Measurements from ENCODE around the gene PCK2. TPM values are rescaled to one million over a fixed set of nuclear protein-coding genes. Genes with fewer than 3 reads are reported as not detected.

Gene PCK2
- total and polyA plus RNA-seq, 2 of the 13 experiments (the other 11 are each of a cell fraction or from before 2014, with no cell fraction given) = 129 to 272 TPM

DNA sequence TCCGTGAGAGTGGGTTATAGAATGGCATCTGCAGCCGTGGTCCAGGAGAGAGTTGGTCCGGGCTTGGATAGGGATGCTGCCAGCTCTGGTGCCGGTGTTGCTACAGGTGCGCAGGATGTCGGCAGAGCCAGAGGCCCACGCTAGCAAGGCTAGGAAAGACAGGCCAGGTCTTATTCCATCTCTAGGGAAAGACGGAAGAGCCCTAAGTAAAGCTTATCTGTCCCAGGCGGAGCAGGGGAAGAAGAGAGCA, 41.4 kb downstream of the PCK2 start (continued):
- TF ChIP-seq, protein P1, sequence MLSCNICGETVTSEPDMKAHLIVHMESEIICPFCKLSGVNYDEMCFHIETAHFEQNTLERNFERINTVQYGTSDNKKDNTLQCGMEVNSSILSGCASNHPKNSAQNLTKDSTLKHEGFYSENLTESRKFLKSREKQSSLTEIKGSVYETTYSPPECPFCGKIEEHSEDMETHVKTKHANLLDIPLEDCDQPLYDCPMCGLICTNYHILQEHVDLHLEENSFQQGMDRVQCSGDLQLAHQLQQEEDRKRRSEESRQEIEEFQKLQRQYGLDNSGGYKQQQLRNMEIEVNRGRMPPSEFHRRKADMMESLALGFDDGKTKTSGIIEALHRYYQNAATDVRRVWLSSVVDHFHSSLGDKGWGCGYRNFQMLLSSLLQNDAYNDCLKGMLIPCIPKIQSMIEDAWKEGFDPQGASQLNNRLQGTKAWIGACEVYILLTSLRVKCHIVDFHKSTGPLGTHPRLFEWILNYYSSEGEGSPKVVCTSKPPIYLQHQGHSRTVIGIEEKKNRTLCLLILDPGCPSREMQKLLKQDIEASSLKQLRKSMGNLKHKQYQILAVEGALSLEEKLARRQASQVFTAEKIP (CRISPR knock-in tag; IDR thresholded peaks at IDR 0.05; ENCODE audit: borderline replicate concordance) = no peak
- TF ChIP-seq SMC3 (IDR thresholded peaks at IDR 0.05; ENCODE audit: low read length) = no peak
- no peak for TF ChIP-seq ZNF331 (CRISPR knock-in tag; IDR thresholded peaks at IDR 0.05)
- no peak for TF ChIP-seq ZFYVE20 (CRISPR knock-in tag; IDR thresholded peaks at IDR 0.05; ENCODE audit: borderline replicate concordance, low read depth)
- TF ChIP-seq, protein P2, sequence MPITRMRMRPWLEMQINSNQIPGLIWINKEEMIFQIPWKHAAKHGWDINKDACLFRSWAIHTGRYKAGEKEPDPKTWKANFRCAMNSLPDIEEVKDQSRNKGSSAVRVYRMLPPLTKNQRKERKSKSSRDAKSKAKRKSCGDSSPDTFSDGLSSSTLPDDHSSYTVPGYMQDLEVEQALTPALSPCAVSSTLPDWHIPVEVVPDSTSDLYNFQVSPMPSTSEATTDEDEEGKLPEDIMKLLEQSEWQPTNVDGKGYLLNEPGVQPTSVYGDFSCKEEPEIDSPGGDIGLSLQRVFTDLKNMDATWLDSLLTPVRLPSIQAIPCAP (CRISPR knock-in tag; IDR thresholded peaks at IDR 0.05; ENCODE audit: low read depth) = no peak
- TF ChIP-seq, protein P3, sequence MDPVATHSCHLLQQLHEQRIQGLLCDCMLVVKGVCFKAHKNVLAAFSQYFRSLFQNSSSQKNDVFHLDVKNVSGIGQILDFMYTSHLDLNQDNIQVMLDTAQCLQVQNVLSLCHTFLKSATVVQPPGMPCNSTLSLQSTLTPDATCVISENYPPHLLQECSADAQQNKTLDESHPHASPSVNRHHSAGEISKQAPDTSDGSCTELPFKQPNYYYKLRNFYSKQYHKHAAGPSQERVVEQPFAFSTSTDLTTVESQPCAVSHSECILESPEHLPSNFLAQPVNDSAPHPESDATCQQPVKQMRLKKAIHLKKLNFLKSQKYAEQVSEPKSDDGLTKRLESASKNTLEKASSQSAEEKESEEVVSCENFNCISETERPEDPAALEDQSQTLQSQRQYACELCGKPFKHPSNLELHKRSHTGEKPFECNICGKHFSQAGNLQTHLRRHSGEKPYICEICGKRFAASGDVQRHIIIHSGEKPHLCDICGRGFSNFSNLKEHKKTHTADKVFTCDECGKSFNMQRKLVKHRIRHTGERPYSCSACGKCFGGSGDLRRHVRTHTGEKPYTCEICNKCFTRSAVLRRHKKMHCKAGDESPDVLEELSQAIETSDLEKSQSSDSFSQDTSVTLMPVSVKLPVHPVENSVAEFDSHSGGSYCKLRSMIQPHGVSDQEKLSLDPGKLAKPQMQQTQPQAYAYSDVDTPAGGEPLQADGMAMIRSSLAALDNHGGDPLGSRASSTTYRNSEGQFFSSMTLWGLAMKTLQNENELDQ (CRISPR knock-in tag; IDR thresholded peaks at IDR 0.05; ENCODE audit: borderline replicate concordance) = no peak
- TF ChIP-seq ZFP36L2 (CRISPR knock-in tag; IDR thresholded peaks at IDR 0.05) = 0 out of 2 replicates have a peak, but pooled peaks have one; percentile 84
- TF ChIP-seq, protein P4, sequence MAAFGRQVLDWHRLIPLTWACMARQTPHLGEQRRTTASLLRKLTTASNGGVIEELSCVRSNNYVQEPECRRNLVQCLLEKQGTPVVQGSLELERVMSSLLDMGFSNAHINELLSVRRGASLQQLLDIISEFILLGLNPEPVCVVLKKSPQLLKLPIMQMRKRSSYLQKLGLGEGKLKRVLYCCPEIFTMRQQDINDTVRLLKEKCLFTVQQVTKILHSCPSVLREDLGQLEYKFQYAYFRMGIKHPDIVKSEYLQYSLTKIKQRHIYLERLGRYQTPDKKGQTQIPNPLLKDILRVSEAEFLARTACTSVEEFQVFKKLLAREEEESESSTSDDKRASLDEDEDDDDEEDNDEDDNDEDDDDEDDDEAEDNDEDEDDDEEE (CRISPR knock-in tag; IDR thresholded peaks at IDR 0.05) = no peak
- peak; percentile 88; the same call in 1 of the 2 replicates for TF ChIP-seq SMAD9 (CRISPR knock-in tag; IDR thresholded peaks at IDR 0.05)
- TF ChIP-seq ZNF556 (CRISPR knock-in tag; IDR thresholded peaks at IDR 0.05; ENCODE audit: borderline replicate concordance) = no peak
- TF ChIP-seq HES4 (CRISPR knock-in tag; IDR thresholded peaks at IDR 0.05; ENCODE audit: borderline replicate concordance) = no peak
- TF ChIP-seq ZNF432 (CRISPR knock-in tag; IDR thresholded peaks at IDR 0.05; ENCODE audit: borderline replicate concordance) = no peak
- TF ChIP-seq, protein P5, sequence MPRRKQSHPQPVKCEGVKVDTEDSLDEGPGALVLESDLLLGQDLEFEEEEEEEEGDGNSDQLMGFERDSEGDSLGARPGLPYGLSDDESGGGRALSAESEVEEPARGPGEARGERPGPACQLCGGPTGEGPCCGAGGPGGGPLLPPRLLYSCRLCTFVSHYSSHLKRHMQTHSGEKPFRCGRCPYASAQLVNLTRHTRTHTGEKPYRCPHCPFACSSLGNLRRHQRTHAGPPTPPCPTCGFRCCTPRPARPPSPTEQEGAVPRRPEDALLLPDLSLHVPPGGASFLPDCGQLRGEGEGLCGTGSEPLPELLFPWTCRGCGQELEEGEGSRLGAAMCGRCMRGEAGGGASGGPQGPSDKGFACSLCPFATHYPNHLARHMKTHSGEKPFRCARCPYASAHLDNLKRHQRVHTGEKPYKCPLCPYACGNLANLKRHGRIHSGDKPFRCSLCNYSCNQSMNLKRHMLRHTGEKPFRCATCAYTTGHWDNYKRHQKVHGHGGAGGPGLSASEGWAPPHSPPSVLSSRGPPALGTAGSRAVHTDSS (CRISPR knock-in tag; conservative IDR thresholded peaks at IDR 0.05) = 0 out of 2 replicates have a peak, but pooled peaks have one; percentile 23
- no peak for TF ChIP-seq MIER3 (CRISPR knock-in tag; IDR thresholded peaks at IDR 0.05; ENCODE audit: borderline replicate concordance)
- no peak for TF ChIP-seq MTF1 (CRISPR knock-in tag; IDR thresholded peaks at IDR 0.05)
- 0 out of 2 replicates have a peak, but pooled peaks have one; percentile 29 for TF ChIP-seq ZNF510 (CRISPR knock-in tag; IDR thresholded peaks at IDR 0.05; ENCODE audit: low read depth)
- TF ChIP-seq, protein P6, sequence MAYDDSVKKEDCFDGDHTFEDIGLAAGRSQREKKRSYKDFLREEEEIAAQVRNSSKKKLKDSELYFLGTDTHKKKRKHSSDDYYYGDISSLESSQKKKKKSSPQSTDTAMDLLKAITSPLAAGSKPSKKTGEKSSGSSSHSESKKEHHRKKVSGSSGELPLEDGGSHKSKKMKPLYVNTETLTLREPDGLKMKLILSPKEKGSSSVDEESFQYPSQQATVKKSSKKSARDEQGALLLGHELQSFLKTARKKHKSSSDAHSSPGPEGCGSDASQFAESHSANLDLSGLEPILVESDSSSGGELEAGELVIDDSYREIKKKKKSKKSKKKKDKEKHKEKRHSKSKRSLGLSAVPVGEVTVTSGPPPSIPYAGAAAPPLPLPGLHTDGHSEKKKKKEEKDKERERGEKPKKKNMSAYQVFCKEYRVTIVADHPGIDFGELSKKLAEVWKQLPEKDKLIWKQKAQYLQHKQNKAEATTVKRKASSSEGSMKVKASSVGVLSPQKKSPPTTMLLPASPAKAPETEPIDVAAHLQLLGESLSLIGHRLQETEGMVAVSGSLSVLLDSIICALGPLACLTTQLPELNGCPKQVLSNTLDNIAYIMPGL (CRISPR knock-in tag; IDR thresholded peaks at IDR 0.05; ENCODE audit: borderline replicate concordance in 1 of 2, low read depth in 1 of 2) = no peak
- TF ChIP-seq FOXM1 (CRISPR knock-in tag; IDR thresholded peaks at IDR 0.05) = no peak
- TF ChIP-seq ZNF44 (CRISPR knock-in tag; IDR thresholded peaks at IDR 0.05) = no peak
- no peak for TF ChIP-seq MXD4 (CRISPR knock-in tag; IDR thresholded peaks at IDR 0.05)
- no peak for TF ChIP-seq ZNF460 (CRISPR knock-in tag; IDR thresholded peaks at IDR 0.05; ENCODE audit: borderline replicate concordance)
- no peak for TF ChIP-seq ZNF607 (CRISPR knock-in tag; IDR thresholded peaks at IDR 0.05; ENCODE audit: borderline replicate concordance)
